DMS79 treated with DMSO at 0.1 percent for 48 hours (cell line): ENCODE measurements around the gene DOCK9.
"Not testable (repeated sequence)": the region's sequence is repeated elsewhere in the genome, so short reads cannot be mapped to it uniquely, and the experiment has no call there.

Source experiments
- DNase-seq: peaks from one replicate; lab custom pipeline; 2025; lab: John Stamatoyannopoulos, UW

Gene DOCK9

DNA sequence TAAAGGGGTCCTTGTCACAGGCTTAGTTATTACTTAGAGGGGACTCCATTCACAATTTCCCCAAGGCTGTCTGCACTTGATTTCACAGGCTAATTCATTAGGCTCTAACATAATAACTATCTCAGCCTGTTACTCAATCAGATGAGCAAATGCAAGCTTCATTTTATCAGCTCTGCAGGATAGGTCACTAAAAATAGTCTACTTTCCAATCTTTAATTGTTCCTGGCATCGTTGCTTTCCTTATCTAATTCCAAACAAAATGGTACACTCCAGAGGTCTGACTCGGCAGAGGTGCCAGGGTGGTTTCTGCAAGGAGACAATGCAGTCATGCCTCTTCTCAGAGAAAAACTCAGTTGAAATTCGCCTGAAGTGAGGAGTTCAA is 155.6 kb downstream of the DOCK9 start:
- DNase-seq: no peak

DNA sequence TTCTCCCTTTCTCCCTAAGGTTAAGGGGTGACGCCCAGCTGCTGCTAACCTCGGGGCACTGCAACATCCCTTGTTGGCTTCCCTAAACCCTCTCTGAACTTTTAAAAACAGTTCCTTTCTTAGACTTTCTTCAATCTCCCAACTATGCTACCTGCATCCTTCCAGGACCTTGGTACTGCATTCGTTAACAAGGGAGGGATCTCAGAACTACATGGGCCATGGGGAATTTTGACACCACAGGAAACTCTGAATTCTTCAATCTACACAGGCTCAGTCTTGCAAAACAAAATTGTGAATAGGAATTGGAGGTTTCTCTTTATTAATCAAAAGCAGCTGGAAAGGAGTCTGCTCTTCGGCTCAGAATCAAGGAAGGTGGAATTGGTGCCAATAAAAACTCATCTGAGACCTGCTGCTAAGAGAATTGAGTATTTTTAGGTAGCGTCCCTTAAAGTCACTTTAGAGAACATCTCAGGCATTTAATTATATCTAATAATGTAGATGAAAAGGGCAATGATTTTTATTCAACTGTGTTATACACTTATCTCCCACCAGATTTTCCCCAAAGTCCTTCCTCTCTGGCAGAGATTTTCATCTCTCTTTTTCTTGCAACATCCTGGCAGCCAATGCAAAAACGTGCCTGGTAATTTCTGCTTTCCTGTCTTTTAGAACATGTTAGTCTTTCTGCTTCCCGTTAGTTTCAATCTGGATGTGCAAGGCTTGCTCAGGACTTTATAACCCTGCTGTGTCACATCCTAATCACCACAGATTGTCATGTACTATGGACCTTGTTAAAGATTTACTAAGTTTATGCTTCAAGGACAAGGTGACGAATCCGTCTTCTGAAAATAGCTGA is 156.3 kb downstream of the DOCK9 start:
- no peak for DNase-seq

DNA sequence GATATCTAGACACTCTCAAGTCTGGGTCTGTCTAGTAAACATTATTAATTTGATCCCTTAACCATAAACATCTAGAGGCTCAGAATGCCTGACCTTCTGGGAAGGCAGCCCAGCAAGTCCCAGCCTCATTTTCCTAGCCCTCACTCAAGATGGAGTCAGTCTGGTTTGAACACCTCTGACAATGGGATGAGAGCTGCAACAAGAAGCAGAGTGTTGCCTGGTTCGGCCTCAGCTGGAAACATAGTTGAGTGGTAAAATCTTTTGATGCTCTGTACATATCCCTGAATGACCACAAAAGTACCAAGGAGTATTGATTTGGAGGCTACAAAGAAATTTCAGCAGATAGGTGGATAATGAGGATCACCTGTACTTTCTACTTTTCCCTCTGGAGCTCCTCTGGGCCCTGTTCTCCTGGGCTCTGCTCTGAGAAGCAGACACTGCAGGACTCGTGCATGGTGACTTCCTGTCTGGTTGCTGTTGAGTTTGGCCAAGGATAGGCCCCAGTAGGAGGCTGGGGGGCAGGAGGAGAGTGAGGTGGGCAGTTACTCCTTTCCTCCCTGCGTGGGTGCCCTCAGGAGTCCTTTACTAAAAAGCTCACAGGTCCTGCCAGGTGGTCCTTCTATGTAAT is 157.0 kb downstream of the DOCK9 start:
- no peak for DNase-seq

DNA sequence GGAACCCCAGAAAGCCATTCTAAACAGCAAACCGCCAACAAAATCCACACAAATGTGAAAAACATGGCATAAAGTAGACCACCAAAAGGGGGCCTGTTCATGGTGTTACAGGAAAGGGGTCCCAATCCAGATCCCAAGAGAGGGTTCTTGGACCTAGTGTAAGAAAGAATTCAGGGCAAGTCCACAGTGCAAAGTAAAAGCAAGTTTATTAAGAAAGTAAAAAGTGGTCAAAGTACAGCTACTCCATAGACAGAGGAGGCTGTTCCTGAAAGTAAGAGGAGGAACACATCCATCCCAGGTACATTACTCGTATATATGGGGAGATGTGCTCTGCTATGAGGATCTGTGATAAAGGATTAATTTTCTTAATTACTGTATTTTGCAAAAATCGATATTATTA is 157.6 kb downstream of the DOCK9 start:
- DNase-seq: no peak

DNA sequence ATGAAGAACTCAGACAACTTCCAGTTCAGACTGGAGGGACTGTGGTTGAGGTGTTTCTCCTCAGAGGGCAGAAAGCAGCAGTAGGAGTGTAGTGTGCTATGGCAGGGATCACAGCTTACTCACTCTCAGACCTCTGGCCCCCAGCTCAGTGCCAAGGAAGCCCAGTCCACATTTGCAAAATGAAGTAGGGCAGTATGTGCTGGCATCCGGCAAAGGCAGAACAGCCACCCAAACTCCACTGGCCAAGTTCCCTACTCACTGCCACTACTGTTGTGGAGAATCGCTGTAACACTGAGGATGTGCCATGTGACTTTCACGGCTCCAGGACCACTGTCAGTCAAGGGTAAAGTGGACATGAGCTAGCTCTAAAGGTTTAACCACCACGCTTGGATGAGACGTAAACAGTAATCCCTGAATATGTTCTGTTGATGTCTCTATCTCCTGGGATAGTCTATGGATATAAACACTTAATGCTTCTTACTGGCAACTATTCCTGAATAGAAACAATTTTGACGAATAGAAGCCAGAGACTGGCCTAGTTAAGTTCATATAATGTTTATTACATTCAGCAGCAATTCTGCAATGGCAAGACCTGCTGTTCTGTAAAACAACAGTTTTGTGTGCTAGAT is 158.4 kb downstream of the DOCK9 start:
- no peak for DNase-seq

DNA sequence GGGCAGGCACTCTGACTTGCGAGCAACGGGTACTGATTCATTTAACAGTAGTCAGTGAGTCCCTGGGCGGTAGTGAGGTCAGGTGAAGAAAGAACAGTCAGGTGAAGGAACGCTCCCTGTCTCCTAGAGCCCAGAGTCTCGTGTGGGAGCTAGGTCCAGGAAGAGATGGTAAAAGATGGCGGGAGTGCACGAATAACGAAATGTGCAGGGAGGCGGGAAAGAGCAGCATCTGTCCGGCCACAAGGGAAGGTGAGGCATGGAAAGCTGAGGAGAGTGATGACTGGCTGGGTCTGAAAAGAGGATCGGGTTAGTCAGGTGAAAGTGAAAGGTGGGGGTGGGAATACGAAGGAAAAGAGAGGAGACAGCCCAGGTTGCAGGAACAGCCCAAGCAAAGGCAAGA is 161.5 kb downstream of the DOCK9 start:
- no peak for DNase-seq

DNA sequence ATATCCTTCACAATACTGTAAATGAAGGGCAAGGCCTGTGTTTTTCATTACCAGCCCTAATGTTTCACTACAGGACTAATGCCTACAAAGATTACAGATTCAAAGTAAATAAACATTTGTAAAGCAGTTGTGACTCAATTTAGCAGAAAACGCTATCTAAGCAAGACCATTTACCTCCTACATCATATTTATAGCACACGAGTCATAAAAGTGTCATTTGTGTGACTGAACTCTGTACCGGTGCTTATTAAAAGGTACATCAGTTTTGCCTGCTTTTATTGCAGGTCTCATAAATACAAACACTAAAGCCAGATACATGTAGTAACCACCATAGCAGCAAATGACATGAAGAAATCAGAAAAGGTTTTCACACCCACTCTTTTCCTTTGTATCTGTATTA is 163.9 kb downstream of the DOCK9 start:
- DNase-seq: no peak

DNA sequence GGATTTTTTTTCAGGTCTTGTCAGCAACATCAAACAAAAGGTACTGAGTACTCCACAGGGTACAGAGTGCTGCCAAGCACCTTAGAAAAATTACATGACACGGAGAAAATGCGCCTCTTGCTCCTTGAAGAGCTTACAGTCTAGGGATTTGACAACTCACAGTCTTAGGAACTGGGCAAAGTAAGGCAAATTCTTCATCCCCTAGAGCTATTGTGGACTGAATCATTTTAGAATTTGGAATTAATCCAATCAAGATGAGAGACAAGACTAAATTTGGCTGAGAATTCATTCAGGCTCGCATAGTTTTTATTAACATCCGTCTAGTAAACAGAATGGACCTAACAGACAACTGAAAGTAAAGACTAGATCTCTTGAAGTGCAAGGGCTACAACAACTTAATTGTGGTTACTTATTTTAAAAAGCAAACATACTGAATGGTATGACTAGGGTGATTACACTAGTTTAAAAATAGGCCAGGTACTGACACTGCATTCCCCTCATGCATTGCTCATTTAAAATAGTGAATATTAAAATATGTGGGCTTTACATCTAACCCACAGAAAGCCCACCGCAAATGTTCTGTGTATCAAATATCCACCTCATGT is 165.6 kb downstream of the DOCK9 start:
- not testable (repeated sequence) for DNase-seq

DNA sequence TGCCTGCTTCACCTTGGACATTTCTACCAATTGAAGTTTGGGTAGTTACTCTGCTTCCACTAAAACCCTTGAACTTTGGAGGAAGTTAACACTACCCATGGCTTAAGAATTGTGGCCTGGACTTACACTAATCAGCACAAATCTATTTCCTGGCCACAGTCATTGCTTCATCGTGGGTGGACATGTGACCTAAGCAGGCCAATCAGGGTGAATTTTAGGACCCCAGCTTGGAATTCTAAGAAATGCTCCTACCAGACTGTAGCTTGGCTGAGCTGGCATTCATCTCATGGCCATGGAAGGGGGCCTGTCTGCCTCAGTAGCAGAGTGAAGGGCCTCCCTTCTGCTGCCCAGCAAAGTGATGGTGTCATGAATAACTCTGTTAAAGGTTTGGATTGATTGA is 167.1 kb downstream of the DOCK9 start:
- no peak for DNase-seq

DNA sequence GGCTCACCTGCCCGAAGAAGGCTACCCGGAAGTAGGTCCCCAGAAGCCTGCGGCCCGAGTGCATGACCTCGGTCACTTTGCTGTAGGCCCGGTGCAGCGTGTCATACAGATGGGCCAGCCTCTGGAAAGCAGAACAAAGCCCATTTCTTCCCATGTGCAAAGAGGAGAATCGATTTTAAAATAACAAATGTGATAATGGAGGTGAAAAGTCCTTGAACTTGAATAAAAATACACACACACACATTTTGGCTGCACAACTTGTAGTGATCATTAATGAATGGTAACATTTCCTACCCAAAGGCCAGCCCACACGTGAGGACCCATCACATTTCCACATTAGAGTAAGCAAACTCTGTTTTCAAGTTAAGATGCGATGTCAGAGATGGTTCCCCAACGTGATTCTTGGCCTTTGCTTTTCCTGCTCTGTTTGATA is 168.5 kb downstream of the DOCK9 start:
- no peak for DNase-seq

DNA sequence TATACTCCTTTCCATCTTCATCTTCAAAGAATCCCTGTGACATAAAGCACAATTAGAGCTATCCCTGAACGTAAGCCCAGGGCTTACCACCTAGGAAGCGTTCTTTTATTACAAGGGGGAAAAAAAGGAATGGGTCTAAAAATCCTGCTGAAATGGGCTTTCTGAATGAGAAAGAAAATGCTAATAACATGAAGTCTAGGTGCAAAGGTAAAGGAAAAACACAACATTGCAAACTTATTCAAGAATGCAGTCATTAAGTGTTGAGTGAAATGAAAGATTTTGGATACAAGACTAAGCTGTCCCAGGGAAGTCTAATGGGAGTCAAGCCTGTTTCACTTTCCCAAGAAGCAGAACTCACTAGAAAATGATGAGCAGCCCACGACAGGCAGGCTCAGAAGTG is 170.1 kb downstream of the DOCK9 start:
- DNase-seq: no peak

DNA sequence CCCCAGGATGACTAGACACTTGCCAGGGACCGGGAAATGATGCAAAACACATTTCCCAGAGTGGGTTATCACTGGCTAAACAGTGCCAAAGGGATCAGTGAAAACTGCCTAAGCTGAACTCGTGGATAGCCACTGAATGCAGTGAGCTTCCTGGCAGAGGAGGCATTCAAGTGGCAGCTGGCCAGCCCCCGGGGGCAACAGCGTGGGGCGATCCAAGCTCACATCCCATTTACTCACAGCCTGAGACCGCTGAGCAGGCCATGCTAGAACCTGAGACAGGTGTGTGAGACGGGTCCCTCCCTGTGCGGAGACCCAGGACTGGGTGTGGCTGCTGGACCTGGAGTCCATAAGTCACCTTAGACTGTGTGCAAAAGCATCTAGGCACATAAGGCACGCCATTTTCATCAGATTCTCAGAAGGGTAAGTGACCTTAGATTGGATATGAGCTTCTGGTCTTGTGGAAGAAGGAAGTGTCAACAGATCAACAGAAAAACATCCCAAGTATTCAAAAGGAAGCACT is 173.5 kb downstream of the DOCK9 start:
- no peak for DNase-seq

DNA sequence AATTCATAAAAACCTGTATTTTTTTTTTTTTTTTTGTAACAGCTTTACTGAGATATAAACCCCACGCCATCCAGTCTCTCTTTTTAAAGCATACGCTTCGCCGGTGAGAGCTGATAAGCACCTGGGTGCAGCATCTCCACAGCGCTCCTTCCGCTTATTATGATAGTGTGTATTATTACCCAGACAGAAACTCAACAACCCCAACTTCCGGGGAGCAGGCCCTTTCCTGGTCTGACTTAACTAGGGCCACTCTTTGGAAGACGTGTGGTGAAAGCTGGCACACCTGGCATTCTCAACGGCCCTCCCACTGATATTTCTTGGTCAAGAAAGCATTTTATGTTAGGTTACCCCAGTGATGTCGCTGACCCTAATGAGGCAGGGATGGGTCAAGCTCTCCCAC is 173.9 kb downstream of the DOCK9 start:
- no peak for DNase-seq

DNA sequence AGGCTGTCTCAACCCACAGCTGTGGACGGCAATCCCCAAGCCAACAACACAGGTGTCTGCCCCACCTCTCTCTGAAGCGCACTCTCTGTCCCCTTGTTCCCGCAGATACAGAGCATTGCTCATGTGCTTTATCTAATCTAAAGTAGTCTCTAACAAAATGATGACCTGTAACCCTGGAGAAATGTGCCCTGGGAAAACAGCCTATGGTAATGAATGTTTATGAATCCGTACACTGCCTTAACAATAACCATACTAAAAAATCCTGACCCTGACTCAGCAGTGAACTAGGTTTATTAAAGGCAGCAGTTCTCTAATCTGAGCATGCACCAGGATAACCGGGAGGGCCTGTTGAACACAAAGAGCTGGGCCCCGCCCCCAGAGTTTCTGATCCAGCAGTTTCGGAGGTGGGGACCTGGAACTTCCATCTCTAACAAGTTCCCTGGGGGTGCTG is 174.7 kb downstream of the DOCK9 start:
- no peak for DNase-seq

DNA sequence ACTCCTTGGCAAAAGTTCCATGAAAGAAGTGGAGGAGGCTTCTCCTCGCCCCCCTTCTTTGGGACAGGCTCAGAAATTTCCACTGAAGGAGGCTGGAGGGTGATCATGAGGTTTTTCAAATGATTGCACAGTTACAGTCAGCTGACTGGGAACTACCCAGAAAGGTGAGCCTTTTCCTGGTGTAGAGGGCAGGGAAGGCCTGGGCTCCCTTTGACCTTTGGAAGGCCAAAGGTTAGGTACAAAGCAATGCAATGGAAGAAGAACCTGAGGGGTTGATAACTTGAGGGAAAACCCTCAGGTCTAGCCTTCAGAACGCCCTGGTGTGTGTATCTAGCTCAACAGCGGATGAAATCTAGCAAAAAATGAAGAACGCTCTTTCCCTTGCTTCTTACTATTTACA is 175.3 kb downstream of the DOCK9 start:
- DNase-seq: no peak

DNA sequence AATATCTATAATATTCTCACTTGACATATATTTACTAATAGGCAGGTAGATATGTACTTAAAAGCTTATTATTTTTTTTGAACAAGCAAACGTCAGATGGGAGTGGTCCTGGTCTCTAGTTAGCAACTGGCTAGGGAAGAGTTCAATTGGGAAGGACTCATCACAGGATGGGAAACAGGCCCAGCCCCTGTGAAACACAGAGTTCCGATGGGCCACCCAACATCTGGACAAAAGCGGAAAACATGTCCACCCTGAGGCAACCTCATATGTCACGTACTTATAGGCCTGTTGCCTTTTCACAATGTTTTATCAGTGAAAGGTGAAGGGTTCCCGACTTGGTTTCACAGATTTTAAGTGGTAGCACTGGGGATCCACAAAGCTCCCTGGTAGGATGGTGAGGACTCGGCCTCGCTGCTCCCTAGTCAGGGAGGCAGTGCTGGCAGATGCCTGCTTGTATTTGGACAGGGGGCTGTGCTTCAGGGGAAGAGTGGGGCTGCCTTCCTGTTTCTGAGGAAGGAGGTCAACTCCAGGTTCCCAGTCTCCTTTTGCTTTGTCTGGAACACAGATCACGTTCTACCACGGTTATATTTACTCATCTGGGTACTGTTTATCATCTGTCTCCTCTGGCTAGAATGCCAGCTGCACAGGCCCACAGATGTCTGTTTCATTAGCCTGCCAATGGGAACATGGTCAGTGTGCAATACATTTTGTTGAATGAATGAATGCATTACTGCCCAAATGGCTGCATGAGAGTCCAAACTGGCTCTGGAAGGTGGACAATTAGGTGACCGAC is 176.0 kb downstream of the DOCK9 start:
- no peak for DNase-seq

DNA sequence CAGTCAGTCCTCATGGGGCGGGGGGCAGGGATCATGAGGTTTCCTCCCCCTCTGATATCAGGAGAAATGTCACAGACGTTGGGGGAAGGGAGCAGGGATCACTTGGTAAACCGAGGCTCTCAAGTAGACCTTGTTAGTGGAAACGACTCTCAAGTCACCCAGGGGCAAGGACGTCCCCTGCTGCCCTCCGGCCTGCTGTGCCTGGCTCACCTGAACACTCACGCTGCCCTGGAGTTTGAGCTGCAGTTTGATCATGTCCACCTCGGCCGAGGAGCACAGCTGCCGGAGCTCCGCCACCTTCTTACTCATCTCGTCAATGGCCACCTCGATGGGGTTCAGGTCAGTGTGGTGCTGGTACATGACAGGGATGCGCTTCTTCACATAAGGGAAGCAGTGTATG is 177.8 kb downstream of the DOCK9 start:
- no peak for DNase-seq

DNA sequence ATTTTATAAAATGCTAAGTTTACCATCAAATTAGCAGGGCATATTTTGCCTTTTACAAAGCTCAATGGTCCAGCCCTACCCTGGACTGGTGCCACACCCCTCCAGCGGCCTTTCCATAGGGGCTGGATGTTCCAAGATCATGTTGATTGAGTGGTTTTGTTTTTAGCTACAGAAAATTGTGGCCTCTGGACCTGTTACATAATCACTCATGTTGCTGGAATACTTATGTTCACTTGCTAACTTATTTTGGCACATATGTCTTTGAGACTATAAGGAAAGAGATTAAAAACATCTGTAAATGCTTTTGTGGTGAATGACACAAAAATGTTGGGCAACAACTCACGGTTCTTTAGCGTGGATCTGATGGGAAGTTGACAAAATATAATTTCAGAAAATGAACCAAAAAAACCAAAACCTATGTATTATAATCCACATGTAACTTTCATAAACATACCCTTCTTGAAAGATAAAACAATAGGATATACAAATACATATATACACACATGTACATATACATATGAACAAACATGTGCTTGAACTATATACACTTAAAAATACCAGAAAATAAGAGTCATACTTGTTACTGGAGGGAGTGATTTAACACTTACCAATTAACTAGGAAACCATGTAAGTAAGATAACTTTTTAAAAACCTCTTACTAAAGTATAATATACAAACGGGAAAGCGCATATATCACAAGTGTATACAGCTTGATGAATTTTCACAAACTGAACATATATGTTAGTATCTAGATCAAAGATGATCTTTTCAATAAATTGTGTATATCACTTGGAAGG is 178.8 kb downstream of the DOCK9 start:
- DNase-seq: no peak

DNA sequence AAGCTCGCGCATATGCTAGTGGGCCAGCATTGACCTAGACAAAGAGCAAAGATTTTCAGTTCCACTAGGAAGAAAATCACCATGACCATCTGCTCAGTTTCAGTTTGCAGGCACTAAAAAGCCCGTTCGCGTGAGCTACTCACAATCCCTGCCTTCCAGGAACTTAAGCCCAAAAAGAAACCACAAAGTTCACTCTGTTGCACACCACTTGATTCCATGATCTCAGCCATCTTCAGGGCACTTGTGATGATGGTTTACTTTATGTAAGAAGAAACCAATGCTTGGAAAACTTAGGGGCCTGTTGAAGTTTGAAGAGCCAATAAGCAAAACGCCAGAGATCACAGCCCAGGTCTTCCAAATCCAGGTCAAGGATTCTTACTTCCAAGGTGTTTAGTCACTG is 180.4 kb downstream of the DOCK9 start:
- peak; percentile 100 for DNase-seq

DNA sequence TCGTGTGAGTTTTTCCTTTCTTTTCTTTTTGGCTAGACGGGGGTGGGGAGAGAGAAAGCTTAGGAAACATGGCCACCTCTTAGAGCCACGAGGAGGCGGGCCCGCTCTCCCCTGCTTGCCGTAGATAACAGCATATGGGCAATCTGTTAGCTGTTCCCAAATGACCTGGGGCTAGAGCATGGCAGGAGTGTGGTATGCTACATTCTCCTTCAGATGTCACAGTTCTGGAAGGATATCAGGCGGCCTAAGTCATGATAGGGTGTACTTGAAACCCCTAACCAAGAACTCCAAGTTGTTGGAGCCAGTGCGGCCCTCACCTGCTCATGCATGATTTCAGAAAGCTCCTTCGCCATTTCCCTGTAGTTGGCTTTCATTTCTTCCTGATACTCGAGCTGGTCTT is 181.1 kb downstream of the DOCK9 start:
- DNase-seq: peak; percentile 81

DNA sequence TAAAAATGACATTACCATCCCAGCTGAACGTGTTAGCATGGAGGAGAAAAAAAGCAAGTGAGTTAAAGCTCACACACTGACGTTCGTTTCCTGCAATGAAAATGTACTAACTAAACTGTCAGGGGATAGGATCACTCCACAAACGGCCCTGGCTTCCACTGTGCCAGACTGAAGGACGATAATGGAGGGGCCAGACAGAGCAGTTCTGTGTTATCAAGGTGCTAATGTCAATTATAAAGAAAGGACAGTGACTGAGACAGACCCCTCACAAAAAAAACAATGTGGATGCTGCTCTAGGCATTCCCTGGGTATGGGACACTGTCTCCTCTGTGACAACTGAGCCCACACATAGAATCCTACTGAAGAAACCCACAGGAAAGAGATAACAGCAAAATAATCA is 181.7 kb downstream of the DOCK9 start:
- no peak for DNase-seq
